Heart left ventricle (tissue), 16 donors: ENCODE data around the gene EVL. TPM values are rescaled to one million over a fixed set of nuclear protein-coding genes. Genes with fewer than 3 reads are reported as not detected.
A peak's percentile ranks its signal among the peaks of the same experiment; 100 is the strongest.
"Not testable (repeated sequence)": the region's sequence is repeated elsewhere in the genome, so short reads cannot be mapped to it uniquely, and the experiment has no call there.

Source experiments
- ATAC-seq, 4 donors: fragments of 200-7000 bp; cut with Tn5 transposase; one replicate each; pipeline ENCODE4 v1.9.1; 2020 to 2022; ENCODE audit warnings: moderate library complexity in 4 of 4, mild to moderate bottlenecking in 3 of 4, moderate number of reproducible peaks in 1 of 4
- DNase-seq, 5 donors: peaks; one replicate each; pipeline ENCODE4 v3.0.0-alpha.2; 2020
- H3K27ac ChIP-seq, 12 donors: fragments of 200-600 bp; sonication (generic) in 4 of 12; one replicate each; pipeline versions ENCODE4 v1.5.0 to v1.8.0; 2016 to 2022; ENCODE audit warnings: mild to moderate bottlenecking in 2 of 12
- H3K27me3 ChIP-seq, 9 donors: fragments of 200-600 bp; sonication (generic) in 2 of 9; one replicate each; pipeline versions ENCODE4 v1.5.1 to v1.8.0; 2016 to 2022; ENCODE audit warnings: mild to moderate bottlenecking in 3 of 9
- H3K36me3 ChIP-seq, 9 donors: fragments of 200-600 bp; sonication (generic) in 2 of 9; one replicate each; pipeline versions ENCODE4 v1.5.0 to v1.8.0; 2018 to 2022; ENCODE audit warnings: mild to moderate bottlenecking in 2 of 9
- H3K4me1 ChIP-seq, 12 donors: fragments of 200-600 bp; sonication (generic) in 4 of 12; one replicate each; pipeline versions ENCODE4 v1.5.0 to v1.8.0; 2016 to 2022; ENCODE audit warnings: mild to moderate bottlenecking in 3 of 12
- H3K4me3 ChIP-seq, 12 donors: fragments of 200-600 bp; sonication (generic) in 4 of 12; one replicate each; pipeline versions ENCODE4 v1.5.0 to v1.8.0; 2017 to 2022; ENCODE audit warnings: mild to moderate bottlenecking in 9 of 12, moderate library complexity in 4 of 12
- H3K9me3 ChIP-seq, 12 donors: fragments of 200-600 bp; sonication (generic) in 4 of 12; one replicate each; pipeline versions ENCODE4 v1.5.0 to v1.8.0; 2016 to 2022; ENCODE audit warnings: mild to moderate bottlenecking in 1 of 12
- CTCF ChIP-seq, 12 donors: fragments of 200-600 bp; sonication (generic) in 4 of 12; IDR thresholded peaks; one replicate each; pipeline versions ENCODE4 v1.5.0 to v1.8.0; 2018 to 2022; ENCODE audit warnings: antibody characterized with exemption in 12 of 12, mild to moderate bottlenecking in 5 of 12
- POLR2A ChIP-seq, 2 donors: fragments of 450-650 bp; IDR thresholded peaks; one replicate each; pipeline ENCODE4 v1.6.1; 2017; ENCODE audit warnings: antibody characterized with exemption in 2 of 2, mild to moderate bottlenecking in 2 of 2, moderate library complexity in 2 of 2
- WGBS, 4 donors: extraction: QIAGEN DNeasy Blood & Tissue Kit in 2 of 4; methylation state at CpG; one replicate each; pipeline versions ENCODE4 v1.1.5 to v1.1.7; 2013 to 2018; 5-methylcytosine and 5-hydroxymethylcytosine counted together
- intact Hi-C, 10 donors: fragments of 100-400 bp; cut with DNase I; formaldehyde crosslinking; loops; one replicate each; pipeline versions ENCODE4 v1.11.1 to v1.14.2; 2022
- polyA plus RNA-seq, 2 donors: library from polyadenylated mRNA; stranded (reverse); fragments of 200-250 nt; gene quantifications; one replicate each; pipeline ENCODE4 v1.2.3, GENCODE V29; 2013
- total RNA-seq, 9 donors: library from RNA; depleted of rRNA in 2 of 9; stranded (reverse); fragments of >200 nt in 2 of 9; fragmentation: NEBNext Ultra II Directional in 3 of 9; extraction: Animal tissue kit (Norgen Biotek cat#: 25700) in 3 of 9; gene quantifications; one replicate each; pipeline versions ENCODE4 v1.1.0 to v1.2.4, GENCODE V29; 2016 to 2023
- donor health status: ischemic (EF 13 %, LVEDD 7.1; RV severe dilation, severe dysfunction).
- donor health status: healthy with polysubstance abuse.
- donor health status: DM: no; HTN: yes; CAD: no.
- donor health status: DM: no; HTN: no; CAD: no.
- donor health status: ischemic (EF 25% LVEDD 6.9; RV normal size, moderate dysfunction).
- donor health status: ischemic (EF 25% LVEDD 5.7; RV mildly dilated, moderate dysfunction).
- donor health status: healthy.
- donor health status: DM: yes; HTN: yes; CAD: no.
- donor health status: ischemic (EF 35%, LVEDD 5.7; RV mildly dilated, moderate dysfunction).
- donor health status: nonischemic (EF 11% LVEDD 7.7; RV severe dilation, severe dysfunction).
- donor health status: DM: yes; HTN: yes; CAD: no.
- donor health status: PGD.
- donor health status: ischemic (EF 29% LVEDD 5.4; RV normal size, mild dysfunction).
- donor health status: nonischemic (EF 23%, LVEDD 6.1; RV moderate dilation, normal function).

The EVL gene
- total and polyA plus RNA-seq, 11 donors = 23.8 to 116 (median 39.9) TPM

GRCh38 chr14:100025111-100025510, 40.1 kb upstream of the EVL start:
- H3K4me3 ChIP-seq = no peak overlapping the region
- peak overlapping the region in 2 of 12 donors; percentile 10 to 65 for H3K27ac ChIP-seq
- WGBS, 4 donors = 44 to 64% (median 55%) methylated on average over 1 of the region's 1 CpG
- no peaks in the 10 kb centered on the region for H3K36me3 ChIP-seq
- H3K4me1 ChIP-seq = peaks cover 0 to 51% (median 20%) of the 10 kb centered on the region in 12 donors
- ATAC-seq (peak in 2 of 4 donors; percentile 43 to 46), DNase-seq (no peak)
- H3K9me3 ChIP-seq = no peaks in the 10 kb centered on the region
- TF ChIP-seq POLR2A (IDR thresholded peaks at IDR 0.05) (no peak), CTCF (IDR thresholded peaks at IDR 0.05) (peak in 4 of 12 donors; percentile 14 to 27 (median 22))
- H3K27me3 ChIP-seq = no peaks in the 10 kb centered on the region
- intact Hi-C loops = no loop called here

DNA sequence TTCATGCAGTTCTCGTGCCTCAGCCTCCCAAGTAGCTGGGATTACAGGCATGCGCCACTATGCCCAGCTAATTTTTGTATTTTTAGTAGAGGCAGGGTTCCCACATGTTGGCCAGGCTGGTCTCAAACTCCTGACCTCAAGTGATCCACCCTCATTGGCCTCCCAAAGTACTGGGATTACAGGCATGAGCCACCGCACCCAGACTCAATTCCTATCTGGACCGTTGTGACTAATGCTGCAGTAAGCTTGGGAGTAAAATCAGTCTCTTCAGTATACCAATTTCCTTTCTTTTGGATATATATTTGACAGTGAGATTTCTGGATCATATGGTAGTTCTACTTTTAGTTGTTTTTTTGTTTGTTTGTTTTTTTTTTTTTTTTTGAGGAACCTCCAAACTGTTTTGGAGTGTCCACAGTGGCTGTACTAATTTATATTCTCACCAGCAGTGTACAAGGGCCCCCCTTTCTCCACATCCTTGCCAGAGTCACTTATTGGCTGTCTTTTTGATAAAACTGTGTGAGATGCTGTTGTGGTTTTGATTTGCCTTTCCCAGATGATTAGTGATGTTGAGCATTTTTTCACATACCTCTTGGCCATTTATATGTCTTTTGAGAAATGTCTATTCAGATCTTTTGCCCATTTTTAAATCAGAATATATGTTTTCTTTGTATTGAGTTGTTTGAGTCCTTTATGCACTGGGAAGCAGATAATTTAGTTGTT, 37.3 kb upstream of the EVL start:
- DNase-seq = no peak
- no peak overlapping the region for H3K4me3 ChIP-seq
- no peaks in the 10 kb centered on the region for H3K36me3 ChIP-seq
- TF ChIP-seq CTCF (IDR thresholded peaks at IDR 0.05) (no peak), POLR2A (IDR thresholded peaks at IDR 0.05) (no peak)
- no peaks in the 10 kb centered on the region for H3K27me3 ChIP-seq
- intact Hi-C loops = no loop called here
- peaks cover 0 to 59% (median 36%) of the 10 kb centered on the region in 12 donors for H3K4me1 ChIP-seq
- H3K27ac ChIP-seq = no peak overlapping the region
- no peak for ATAC-seq
- H3K9me3 ChIP-seq = no peaks in the 10 kb centered on the region
- 96 to 98% (median 97%) methylated on average over 4 of the region's 4 CpGs for WGBS, 4 donors

DNA sequence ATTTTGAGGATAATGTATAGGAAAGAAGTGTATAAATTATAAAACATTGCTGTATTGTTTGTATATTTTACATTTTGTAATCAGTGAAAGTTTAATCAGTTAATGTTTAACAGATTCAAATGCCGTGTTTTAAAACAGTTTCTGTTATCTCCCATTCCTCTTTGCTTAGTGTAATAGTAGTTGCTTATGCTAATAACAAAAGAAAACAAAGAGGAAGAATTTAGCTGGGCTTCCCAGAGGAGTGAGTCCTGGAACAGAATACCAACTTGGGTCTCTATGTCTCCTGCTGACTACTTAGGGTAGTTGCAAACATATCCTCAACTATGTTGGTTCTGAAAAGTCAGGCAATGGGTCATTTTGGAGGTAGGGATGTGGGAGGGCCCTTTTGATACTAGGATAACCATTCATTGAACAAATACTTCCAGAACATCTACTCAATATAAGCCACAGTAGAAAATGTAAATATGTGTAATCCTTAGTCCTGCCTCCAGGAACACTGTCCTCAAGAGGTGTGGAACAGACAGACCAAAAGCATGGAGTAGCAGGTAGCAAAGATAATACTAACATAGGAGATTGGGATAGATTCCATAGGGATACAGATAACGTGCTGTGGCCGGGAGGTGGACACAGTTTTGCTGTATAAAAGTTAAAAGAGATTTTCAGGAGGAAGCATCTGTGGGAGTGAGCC, 36.1 kb upstream of the EVL start:
- 85 to 89% (median 88%) methylated on average over 3 of the region's 3 CpGs for WGBS, 4 donors
- DNase-seq (no peak), ATAC-seq (no peak)
- no peak overlapping the region for H3K4me3 ChIP-seq
- no peak for TF ChIP-seq POLR2A (IDR thresholded peaks at IDR 0.05)
- TF ChIP-seq CTCF (IDR thresholded peaks at IDR 0.05) = no peak
- intact Hi-C loops = no loop called here
- no peaks in the 10 kb centered on the region for H3K9me3 ChIP-seq
- no peaks in the 10 kb centered on the region for H3K36me3 ChIP-seq
- peaks cover 0 to 47% (median 28%) of the 10 kb centered on the region in 12 donors for H3K4me1 ChIP-seq
- no peak overlapping the region for H3K27ac ChIP-seq
- H3K27me3 ChIP-seq = no peaks in the 10 kb centered on the region

GRCh38 chr14:100030006-100030405, 35.2 kb upstream of the EVL start:
- H3K27me3 ChIP-seq, ATAC-seq, H3K4me3 ChIP-seq, DNase-seq, H3K9me3 ChIP-seq, H3K36me3 ChIP-seq: not testable (repeated sequence)
- H3K27ac ChIP-seq = peak overlapping the region in 1 of 12 donors; percentile 13
- H3K4me1 ChIP-seq = peaks cover 0 to 39% (median 21%) of the 10 kb centered on the region in 12 donors
- intact Hi-C loops = loop anchor here in 1 of 10 donors (10.0 kb wide), 1 partner anchor 75 kb away; no protein-coding TSS in a partner anchor
- 91 to 96% (median 94%) methylated on average over 13 of the region's 13 CpGs for WGBS, 4 donors
